ENCODE data around the gene NUP205.
"Not testable (repeated sequence)": the region's sequence is repeated elsewhere in the genome, so short reads cannot be mapped to it uniquely, and the experiment has no call there.

NUP205 gene

DNA sequence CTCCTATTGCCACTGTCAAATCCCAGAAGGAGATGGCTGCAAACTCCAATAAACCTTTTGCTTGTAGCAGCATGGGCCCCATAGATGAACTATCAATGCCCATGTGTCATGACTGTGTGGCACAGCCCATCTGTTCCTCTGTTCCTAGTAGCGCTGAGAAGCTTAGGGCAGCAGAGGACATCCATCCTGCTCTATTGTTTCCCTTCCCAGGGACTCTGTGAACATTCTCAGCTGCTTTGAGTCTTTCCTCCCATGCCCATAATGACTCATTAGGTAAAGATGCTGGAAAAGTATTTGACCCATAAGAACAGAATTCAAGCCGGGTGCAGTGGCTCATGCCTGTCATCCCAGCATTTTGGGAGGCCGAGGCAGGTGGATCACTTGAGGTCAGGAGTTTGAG, 132.8 kb downstream of the NUP205 start:
- no peak overlapping the region for H3K27ac ChIP-seq
- H3K9ac ChIP-seq: no peak overlapping the region
- H3K36me3 ChIP-seq: peaks cover 5 to 76% (median 25%) of the 10 kb centered on the region in 11 experiments; a peak in 19 of 22 replicates
- no peaks in the 10 kb centered on the region for H3K9me3 ChIP-seq (replicated peaks in 1 of 11)
- H3K4me2 ChIP-seq: no peak overlapping the region
- TF ChIP-seq Cebpa-rat (IDR thresholded peaks at IDR 0.05): no peak
- H3K4me1 ChIP-seq: no peaks in the 10 kb centered on the region
- H3K4me3 ChIP-seq: no peak overlapping the region
- no peaks in the 10 kb centered on the region for H4K20me1 ChIP-seq
- H3K27me3 ChIP-seq: no peaks in the 10 kb centered on the region

DNA sequence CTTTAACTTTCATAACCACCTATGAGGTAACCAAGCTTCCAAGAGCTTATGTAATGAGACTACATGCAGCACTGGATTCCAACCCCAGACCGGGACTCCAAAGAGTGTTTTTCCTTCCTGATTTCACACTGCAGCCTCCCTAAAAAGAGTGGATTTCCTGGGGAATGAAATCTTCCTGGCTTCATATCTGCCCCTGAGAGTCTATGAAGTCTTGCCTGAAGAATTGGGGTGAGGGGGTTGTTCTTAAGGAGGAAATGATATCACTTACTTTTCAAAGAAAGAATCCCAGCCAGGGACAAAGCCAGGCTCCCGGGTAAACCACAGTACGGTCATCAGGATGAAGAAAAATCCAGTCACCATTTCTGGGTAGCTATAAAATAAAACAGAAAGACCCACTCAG, 134.3 kb downstream of the NUP205 start:
- Histone ChIP-seq H3K27me3 (no peaks in the 10 kb centered on the region), H3K4me1 (peaks cover 4 to 9% (median 7%) of the 10 kb centered on the region in 10 experiments; a peak in 14 of 20 replicates), H3K9ac (no peak overlapping the region), H3K4me2 (no peak overlapping the region), H3K36me3 (peaks cover 5 to 62% (median 25%) of the 10 kb centered on the region in 11 experiments; a peak in 18 of 22 replicates), H3K27ac (no peak overlapping the region), H3K9me3 (replicated peaks in 1 of 11) (no peaks in the 10 kb centered on the region), H3K4me3 (no peak overlapping the region), H4K20me1 (no peaks in the 10 kb centered on the region)
- TF ChIP-seq Cebpa-rat (IDR thresholded peaks at IDR 0.05): no peak

DNA sequence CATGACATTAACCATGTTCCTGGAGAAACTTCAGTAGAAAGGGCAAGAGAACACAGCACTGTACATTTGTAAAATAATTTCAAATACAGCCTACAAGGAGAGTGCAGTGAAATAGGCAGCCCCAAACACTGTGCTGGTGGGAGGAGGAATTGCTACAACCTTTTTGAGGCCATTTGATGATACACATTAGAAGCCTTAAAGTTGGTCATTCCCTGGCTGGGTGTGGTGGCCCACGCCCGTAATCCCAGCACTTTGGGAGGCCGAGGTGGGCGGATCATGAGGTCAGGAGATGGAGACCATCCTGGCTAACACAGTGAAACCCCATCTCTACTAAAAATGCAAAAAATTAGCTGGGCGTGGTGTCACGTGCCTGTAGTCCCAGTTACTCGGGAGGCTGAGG, 134.9 kb downstream of the NUP205 start:
- H3K4me2 ChIP-seq; H3K27me3 ChIP-seq; H3K4me3 ChIP-seq; H3K27ac ChIP-seq; H4K20me1 ChIP-seq; H3K9ac ChIP-seq; H3K9me3 ChIP-seq (replicated peaks in 1 of 11): not testable (repeated sequence)
- peaks cover 5 to 58% (median 24%) of the 10 kb centered on the region in 11 experiments; a peak in 18 of 22 replicates for H3K36me3 ChIP-seq
- H3K4me1 ChIP-seq: peaks cover 5 to 14% (median 11%) of the 10 kb centered on the region in 10 experiments; a peak in 14 of 20 replicates

DNA sequence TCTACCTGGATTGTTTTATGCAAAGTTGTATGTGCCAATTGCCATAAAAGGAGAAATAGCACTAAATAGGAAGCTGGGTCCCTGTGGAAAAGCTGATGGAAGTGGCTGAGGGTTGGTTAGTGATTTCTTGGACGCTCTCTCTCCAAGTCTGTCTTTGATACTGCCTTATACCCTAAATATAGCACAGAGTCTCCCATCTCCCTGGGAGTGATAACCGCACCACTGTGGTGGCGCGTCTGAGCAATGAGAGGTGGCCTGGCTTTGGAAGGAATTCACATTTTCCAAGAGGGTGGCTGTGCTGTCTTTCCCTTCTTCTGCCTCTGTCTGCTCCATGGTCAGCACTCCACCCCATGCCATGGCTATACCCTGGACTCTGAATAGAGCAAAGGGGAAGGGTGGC, 135.8 kb downstream of the NUP205 start:
- Histone ChIP-seq H3K4me3 (no peak overlapping the region), H3K9ac (no peak overlapping the region), H3K4me1 (peaks cover 5 to 15% (median 11%) of the 10 kb centered on the region in 10 experiments; a peak in 14 of 20 replicates), H3K36me3 (peaks cover 5 to 55% (median 24%) of the 10 kb centered on the region in 11 experiments; a peak in 18 of 22 replicates), H3K4me2 (no peak overlapping the region), H3K27me3 (no peaks in the 10 kb centered on the region), H4K20me1 (no peaks in the 10 kb centered on the region), H3K9me3 (replicated peaks in 1 of 11) (no peaks in the 10 kb centered on the region), H3K27ac (no peak overlapping the region)
- TF ChIP-seq Cebpa-rat (IDR thresholded peaks at IDR 0.05): no peak

DNA sequence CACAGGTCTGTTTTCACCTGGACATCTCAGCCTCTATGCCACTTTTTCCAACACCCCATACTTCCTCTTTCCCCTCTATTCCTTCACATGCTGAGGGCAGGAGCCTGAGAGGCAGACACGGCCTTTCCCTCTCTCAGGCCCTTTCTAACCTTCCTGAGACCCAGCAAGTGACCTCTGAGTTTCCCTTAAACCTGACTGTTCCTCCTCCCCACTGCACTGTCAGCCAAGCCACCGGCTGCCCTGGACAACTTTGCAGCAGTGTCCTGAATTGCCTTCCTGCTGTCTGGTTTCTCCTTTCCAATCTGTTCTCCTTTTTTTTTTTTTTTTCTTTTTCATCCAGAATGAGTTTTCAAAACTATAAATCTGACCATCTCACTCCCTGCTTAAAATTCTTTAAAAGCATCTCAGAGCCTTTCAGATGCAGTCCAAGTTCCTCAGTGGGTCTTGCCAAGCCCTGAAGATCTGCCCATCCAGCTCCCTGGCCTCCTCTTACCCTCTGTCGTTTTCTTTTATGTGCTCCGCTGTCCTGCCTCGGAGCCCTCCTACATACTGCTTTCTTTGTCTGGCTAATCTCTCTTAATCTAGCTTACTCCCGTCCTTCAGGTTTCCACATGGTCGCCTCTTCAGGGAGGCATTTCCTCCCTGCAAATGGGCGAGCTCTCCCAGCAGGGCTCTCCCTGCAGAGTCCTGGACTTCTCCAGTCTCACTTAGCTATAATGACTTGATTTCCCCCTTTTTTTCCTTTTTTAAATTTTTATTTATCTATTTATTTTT, 139.7 kb downstream of the NUP205 start:
- peak overlapping the region in 5 of 11 experiments; percentile 8 to 32 (median 15); a peak in 3 of 22 replicates for H3K4me2 ChIP-seq
- peaks cover 0 to 28% (median 4%) of the 10 kb centered on the region in 11 experiments; a peak in 7 of 22 replicates for H3K36me3 ChIP-seq
- no peak for TF ChIP-seq Cebpa-rat (IDR thresholded peaks at IDR 0.05)
- peaks cover 5 to 15% (median 11%) of the 10 kb centered on the region in 10 experiments; a peak in 14 of 20 replicates for H3K4me1 ChIP-seq
- no peak overlapping the region for H3K27ac ChIP-seq
- H4K20me1 ChIP-seq: no peaks in the 10 kb centered on the region
- H3K27me3 ChIP-seq: no peaks in the 10 kb centered on the region
- no peaks in the 10 kb centered on the region for H3K9me3 ChIP-seq (replicated peaks in 1 of 11)
- no peak overlapping the region for H3K9ac ChIP-seq
- no peak overlapping the region for H3K4me3 ChIP-seq
